HG02870 (cell line): ENCODE results near the gene SORD.
"Not testable (repeated sequence)": the region's sequence is repeated elsewhere in the genome, so short reads cannot be mapped to it uniquely, and the experiment has no call there.

Source experiments
- ATAC-seq: cut with Tn5 transposase; IDR thresholded peaks from one replicate; pipeline ENCODE4 v1.9.1; 2021; ENCODE audit warnings: mild to moderate bottlenecking, moderate library complexity; ENCODE audit not compliant: unreplicated experiment

Gene SORD

GRCh38 chr15:45023659-45024225, 747 bp downstream of the SORD start:
- no peak for ATAC-seq

GRCh38 chr15:45024649-45025048, 1.7 kb downstream of the SORD start:
- not testable (repeated sequence) for ATAC-seq

- not testable (repeated sequence) for ATAC-seq
Observed at GRCh38 chr15:45025627-45026026, 2.6 kb downstream of the SORD start.

GRCh38 chr15:45026651-45027190, 3.7 kb downstream of the SORD start:
- no peak for ATAC-seq

- ATAC-seq, result no peak
Observed at GRCh38 chr15:45027220-45027619, 4.2 kb downstream of the SORD start.

GRCh38 chr15:45030743-45031142, 7.7 kb downstream of the SORD start:
- ATAC-seq, result peak; percentile 58

GRCh38 chr15:45031522-45032028, 8.6 kb downstream of the SORD start:
- not testable (repeated sequence) for ATAC-seq

- ATAC-seq, result not testable (repeated sequence)
Observed at GRCh38 chr15:45032501-45032900, 9.5 kb downstream of the SORD start.

- ATAC-seq, result not testable (repeated sequence)
Observed at GRCh38 chr15:45034087-45034486, 11.1 kb downstream of the SORD start.

- ATAC-seq, result not testable (repeated sequence)
Observed at GRCh38 chr15:45034600-45035375, 11.8 kb downstream of the SORD start.

GRCh38 chr15:45036812-45037781, 14.1 kb downstream of the SORD start:
- ATAC-seq, result peak; percentile 81

GRCh38 chr15:45037936-45038335, 14.9 kb downstream of the SORD start:
- ATAC-seq, result no peak

GRCh38 chr15:45040396-45040795, 17.4 kb downstream of the SORD start:
- not testable (repeated sequence) for ATAC-seq

GRCh38 chr15:45041538-45041937, 18.5 kb downstream of the SORD start:
- ATAC-seq, result not testable (repeated sequence)

GRCh38 chr15:45042859-45043258, 19.9 kb downstream of the SORD start:
- not testable (repeated sequence) for ATAC-seq

GRCh38 chr15:45044270-45044669, 21.3 kb downstream of the SORD start:
- ATAC-seq, result not testable (repeated sequence)

- not testable (repeated sequence) for ATAC-seq
Observed at GRCh38 chr15:45048449-45048793, 25.4 kb downstream of the SORD start.

GRCh38 chr15:45048794-45049631, 26.0 kb downstream of the SORD start:
- ATAC-seq, result peak; percentile 67

- no peak for ATAC-seq
Observed at GRCh38 chr15:45050587-45050986, 27.6 kb downstream of the SORD start.

GRCh38 chr15:45052676-45053075, 29.7 kb downstream of the SORD start:
- not testable (repeated sequence) for ATAC-seq
